ENCODE data around the gene ZAR1.

GRCh38 chr4:48489683-48490011, 405 bp upstream of the ZAR1 start:
- peak; percentile 13 for TF ChIP-seq EZH2 (IDR thresholded peaks at IDR 0.05; ENCODE audit: insufficient read depth, poor library complexity, severe bottlenecking)
- no peak for TF ChIP-seq EZH2phosphoT487 (IDR thresholded peaks at IDR 0.05; ENCODE audit: insufficient read depth, low read depth)
